Breast epithelium (tissue), 3 donors: ENCODE data around the gene USP22.

ENCODE experiments used
- CTCF ChIP-seq, 3 donors: fragments of 450-650 bp; IDR thresholded peaks; one replicate each; pipeline ENCODE4 v1.5.1; 2016 to 2017; ENCODE audit warnings: antibody characterized with exemption in 3 of 3, mild to moderate bottlenecking in 3 of 3, moderate library complexity in 3 of 3
- POLR2A ChIP-seq: fragments of 450-650 bp; IDR thresholded peaks from one replicate; pipeline ENCODE4 v1.6.1; 2016; ENCODE audit warnings: antibody characterized with exemption, mild to moderate bottlenecking, moderate library complexity

GRCh38 chr17:21035406-21035805, 7.4 kb downstream of the USP22 start:
- TF ChIP-seq POLR2A, result no peak
- no peak for TF ChIP-seq CTCF (IDR thresholded peaks at IDR 0.05)
